Renal pelvis (tissue), 12 donors: ENCODE results near the gene CLK4. TPM values are rescaled to one million over a fixed set of nuclear protein-coding genes. Genes with fewer than 3 reads are reported as not detected.

Experiments
- DNase-seq: peaks from one replicate; pipeline ENCODE4 v3.0.0-alpha.2; 2013
- long read RNA-seq, 16 experiments: transcript quantifications; one replicate each; lab custom pipeline, GENCODE V29; 2026
- polyA plus RNA-seq, 3 donors: library from polyadenylated mRNA; unstranded; fragments of 120-200 nt; gene quantifications; one replicate each; pipeline ENCODE4 v1.2.1, GENCODE V29; 2013; ENCODE audit not compliant: insufficient read length in 3 of 3

The CLK4 gene
- polyA plus RNA-seq, result 10 to 100 TPM; 52.2 to 67.0 (median 64.8) TPM
- long read RNA-seq, donor 1, transcript CLK4-201 (13 exons, 2,568 nt), result major isoform, 7 of 21 reads
- long read RNA-seq, donor 1, partial matches to known transcripts, result 8 of 21 reads
- long read RNA-seq, donor 1, other reads (novel, unspliced or antisense), result 0 of 21 reads
- long read RNA-seq, donor 2, transcript CLK4-201 (13 exons, 2,568 nt), result major isoform, 6 of 29 reads
- long read RNA-seq, donor 2, transcript CLK4-208 (2 exons, 1,690 nt), result major isoform, 6 of 29 reads
- long read RNA-seq, donor 2, partial matches to known transcripts, result 6 of 29 reads
- long read RNA-seq, donor 2, other reads (novel, unspliced or antisense), result 8 of 29 reads
- long read RNA-seq, donor 3, partial matches to known transcripts, result 8 of 16 reads
- long read RNA-seq, donor 3, other reads (novel, unspliced or antisense), result 0 of 16 reads
- long read RNA-seq, donor 4, partial matches to known transcripts, result 13 of 23 reads
- long read RNA-seq, donor 4, other reads (novel, unspliced or antisense), result 0 of 23 reads
- long read RNA-seq, donor 5, partial matches to known transcripts, result 0 of 10 reads
- long read RNA-seq, donor 5, other reads (novel, unspliced or antisense), result 0 of 10 reads
- long read RNA-seq, donor 6, transcript CLK4-204 (3 exons, 1,316 nt), result major isoform, 7 of 29 reads
- long read RNA-seq, donor 6, transcript CLK4-208 (2 exons, 1,690 nt), result minor isoform, 5 of 29 reads
- long read RNA-seq, donor 6, partial matches to known transcripts, result 9 of 29 reads
- long read RNA-seq, donor 6, other reads (novel, unspliced or antisense), result 0 of 29 reads
- long read RNA-seq, donor 7, partial matches to known transcripts, result 0 of 6 reads
- long read RNA-seq, donor 7, other reads (novel, unspliced or antisense), result 0 of 6 reads
- long read RNA-seq, donor 8, partial matches to known transcripts, result 0 of 3 reads
- long read RNA-seq, donor 8, other reads (novel, unspliced or antisense), result 0 of 3 reads
- long read RNA-seq, donor 9, transcript CLK4-201 (13 exons, 2,568 nt), result major isoform, 7 of 21 reads
- long read RNA-seq, donor 9, partial matches to known transcripts, result 7 of 21 reads
- long read RNA-seq, donor 9, other reads (novel, unspliced or antisense), result 0 of 21 reads
- long read RNA-seq, donor 10, transcript CLK4-201 (13 exons, 2,568 nt), result major isoform, 6 of 25 reads
- long read RNA-seq, donor 10, partial matches to known transcripts, result 10 of 25 reads
- long read RNA-seq, donor 10, other reads (novel, unspliced or antisense), result 0 of 25 reads
- long read RNA-seq, donor 11, partial matches to known transcripts, result 0 of 4 reads
- long read RNA-seq, donor 11, other reads (novel, unspliced or antisense), result 0 of 4 reads
- long read RNA-seq, donor 12, transcript CLK4-201 (13 exons, 2,568 nt), result major isoform, 19 of 54 reads
- long read RNA-seq, donor 12, partial matches to known transcripts, result 25 of 54 reads
- long read RNA-seq, donor 12, other reads (novel, unspliced or antisense), result 0 of 54 reads
- long read RNA-seq, donor 13, partial matches to known transcripts, result 0 of 5 reads
- long read RNA-seq, donor 13, other reads (novel, unspliced or antisense), result 0 of 5 reads
- long read RNA-seq, donor 14, partial matches to known transcripts, result 6 of 24 reads
- long read RNA-seq, donor 14, other reads (novel, unspliced or antisense), result 5 of 24 reads
- long read RNA-seq, donor 15, transcript CLK4-201 (13 exons, 2,568 nt), result major isoform, 6 of 28 reads
- long read RNA-seq, donor 15, partial matches to known transcripts, result 19 of 28 reads
- long read RNA-seq, donor 15, other reads (novel, unspliced or antisense), result 0 of 28 reads
- long read RNA-seq, donor 16, transcript CLK4-204 (3 exons, 1,316 nt), result major isoform, 5 of 23 reads
- long read RNA-seq, donor 16, partial matches to known transcripts, result 6 of 23 reads
- long read RNA-seq, donor 16, other reads (novel, unspliced or antisense), result 6 of 23 reads

GRCh38 chr5:178626484-178627258 lies at the start of gene CLK4:
Gene CLK4, minus strand, starts transcription at chr5:178627050. Its CDS starts 3,634 bp downstream, at chr5:178623416.
- peak; percentile 94 for DNase-seq

- DNase-seq, result no peak
These were observed 49.1 kb upstream of the CLK4 start for GRCh38 chr5:178675922-178676321.

GRCh38 chr5:178674334-178674733 lies 47.5 kb upstream of the CLK4 start:
- no peak for DNase-seq

GRCh38 chr5:178673801-178674295 lies 47.0 kb upstream of the CLK4 start:
- no peak for DNase-seq

GRCh38 chr5:178672630-178673029 lies 45.8 kb upstream of the CLK4 start:
- DNase-seq, result no peak

GRCh38 chr5:178671602-178672144 lies 44.8 kb upstream of the CLK4 start:
- no peak for DNase-seq

GRCh38 chr5:178670351-178670885 lies 43.6 kb upstream of the CLK4 start:
- DNase-seq, result no peak

GRCh38 chr5:178668579-178668978 lies 41.7 kb upstream of the CLK4 start:
- no peak for DNase-seq

GRCh38 chr5:178667688-178668087 lies 40.8 kb upstream of the CLK4 start:
- DNase-seq, result no peak

GRCh38 chr5:178667101-178667500 lies 40.3 kb upstream of the CLK4 start:
- peak; percentile 79 for DNase-seq

GRCh38 chr5:178664141-178664540 lies 37.3 kb upstream of the CLK4 start:
- no peak for DNase-seq

- DNase-seq, result no peak
These were observed 35.7 kb upstream of the CLK4 start for GRCh38 chr5:178662541-178662860.

- DNase-seq, result no peak
These were observed 35.1 kb upstream of the CLK4 start for GRCh38 chr5:178661836-178662540.

GRCh38 chr5:178651046-178651810 lies 24.4 kb upstream of the CLK4 start:
- no peak for DNase-seq

GRCh38 chr5:178650214-178650613 lies 23.4 kb upstream of the CLK4 start:
- DNase-seq, result no peak

- no peak for DNase-seq
These were observed 22.7 kb upstream of the CLK4 start for GRCh38 chr5:178649580-178649979.

GRCh38 chr5:178644826-178645545 lies 18.1 kb upstream of the CLK4 start:
- DNase-seq, result no peak
